Measurements from ENCODE around the gene ZDHHC14. TPM values are rescaled to one million over a fixed set of nuclear protein-coding genes. Genes with fewer than 3 reads are reported as not detected.

Gene ZDHHC14
- total RNA-seq, 1 experiment from 2014 or later, result 1.7 TPM

- H3K79me2 ChIP-seq (ENCODE audit: insufficient read depth, low read length), result no peaks in the 10 kb centered on the region
- Mint-ChIP-seq H3K4me1 (peaks cover 9% of the 10 kb centered on the region in 2 experiments; a peak in 1 of 4 replicates), H3K4me3 (no peak overlapping the region), H3K27me3 (ENCODE audit: low read depth) (no peaks in the 10 kb centered on the region; the same call in none of the 2 replicates), H3K27ac (no peak overlapping the region; a peak in 1 of 7 replicates), H3K9me3 (peaks cover 0 to 3% of the 10 kb centered on the region in 2 experiments; a peak in 3 of 5 replicates), H3K36me3 (ENCODE audit: insufficient read depth in 1 of 3, low read depth in 3 of 3) (peaks cover 0 to 4% (median 0%) of the 10 kb centered on the region in 3 experiments; a peak in 2 of 7 replicates)
- H2AFZ ChIP-seq (ENCODE audit: low read length), result no peak overlapping the region
- no CpG with 5 or more reads among the region's 5 CpGs for WGBS (ENCODE audit: extremely low coverage, insufficient read length, low lambda C conversion rate)
- H3T11ph ChIP-seq (ENCODE audit: low read length), result no peak overlapping the region
- no peaks in the 10 kb centered on the region for H3K9me3 ChIP-seq (ENCODE audit: control insufficient read depth, low read depth, low read length)
- no peaks in the 10 kb centered on the region for H3K4me1 ChIP-seq (ENCODE audit: insufficient read depth, low read length)
- H3K23me2 ChIP-seq (ENCODE audit: insufficient read length, low read depth, low read length, poor library complexity, severe bottlenecking), result no peaks in the 10 kb centered on the region
- DNase-seq, result no peak
- no peak for TF ChIP-seq CTCF (conservative IDR thresholded peaks at IDR 0.05)
- H4K91ac ChIP-seq (ENCODE audit: insufficient read length, low read depth, low read length), result no peak overlapping the region
- H3K4ac ChIP-seq (ENCODE audit: low read depth, low read length), result no peak overlapping the region
- no peaks in the 10 kb centered on the region for H3K79me1 ChIP-seq (ENCODE audit: insufficient read depth, low read depth, low read length, poor library complexity, severe bottlenecking)
- no peak overlapping the region for H2BK12ac ChIP-seq (ENCODE audit: insufficient read length, low read depth, low read length)
- H2BK5ac ChIP-seq (ENCODE audit: insufficient read length, low read length), result no peak overlapping the region
- H3K56ac ChIP-seq (ENCODE audit: insufficient read length, low read depth, low read length), result no peak overlapping the region
- H3K18ac ChIP-seq (ENCODE audit: insufficient read length, low read depth, low read length), result no peak overlapping the region
- no peak overlapping the region for H2BK20ac ChIP-seq (ENCODE audit: low read depth, low read length, poor library complexity, severe bottlenecking)
- H2AK5ac ChIP-seq (ENCODE audit: insufficient read length, low read length), result no peak overlapping the region
- no peak overlapping the region for H2BK120ac ChIP-seq (ENCODE audit: low read depth, low read length, poor library complexity, severe bottlenecking)
- H3K14ac ChIP-seq (ENCODE audit: insufficient read depth, low read length), result no peak overlapping the region
- H2BK15ac ChIP-seq (ENCODE audit: low read depth, low read length), result peak overlapping the region; percentile 41; the same call in 1 of the 2 replicates
- H3K9ac ChIP-seq (ENCODE audit: extremely low read depth, insufficient read length, low read length), result no peak overlapping the region
- no peak overlapping the region for H3K23ac ChIP-seq (ENCODE audit: insufficient read length, low read depth, low read length)
- no peaks in the 10 kb centered on the region for H4K20me1 ChIP-seq (ENCODE audit: control insufficient read depth, insufficient read depth, insufficient read length)
- H3K27me3 ChIP-seq (ENCODE audit: insufficient read depth, low read length), result no peaks in the 10 kb centered on the region
- no peak overlapping the region for H4K5ac ChIP-seq (ENCODE audit: insufficient read length, low read depth, low read length)
- H3K4me2 ChIP-seq (ENCODE audit: insufficient read depth, insufficient read length, low read length), result no peak overlapping the region
- H3K27ac ChIP-seq (ENCODE audit: insufficient read length, low read depth, low read length), result no peak overlapping the region
- no peak overlapping the region for H4K8ac ChIP-seq (replicated peaks; ENCODE audit: insufficient read length, low read depth, low read length)
Observed at GRCh38 chr6:157496534-157497095, 115.6 kb downstream of the ZDHHC14 start.

All from H9 (cell line).